GM10266 (cell line): Measurements from ENCODE around the gene GPR34.

Experiments used
- DNase-seq: peaks from one replicate; pipeline ENCODE4 v3.0.0; 2012; ENCODE audit errors: extremely low spot score
- CTCF ChIP-seq: IDR thresholded peaks from 2 replicates; pipeline ENCODE4 v1.5.1; 2012; ENCODE audit warnings: mild to moderate bottlenecking, low read depth; ENCODE audit not compliant: control insufficient read depth, insufficient read depth; ENCODE audit errors: missing control alignments

The GPR34 gene

GRCh38 chrX:41693024-41693423 is 4.3 kb downstream of the GPR34 start:
- DNase-seq, result no peak
- no peak for TF ChIP-seq CTCF

- no peak for TF ChIP-seq CTCF
These were observed 6.7 kb downstream of the GPR34 start for GRCh38 chrX:41695426-41695825.

GRCh38 chrX:41703574-41704029 is 14.8 kb downstream of the GPR34 start:
- DNase-seq, result no peak

More at GRCh38 chrX:41695426-41695825, 6.7 kb downstream of the GPR34 start:
- DNase-seq, result no peak

GRCh38 chrX:41705042-41705441 is 16.3 kb downstream of the GPR34 start:
- no peak for DNase-seq
- TF ChIP-seq CTCF, result no peak

More at GRCh38 chrX:41703574-41704029, 14.8 kb downstream of the GPR34 start:
- no peak for TF ChIP-seq CTCF

GRCh38 chrX:41705680-41706374 is 17.1 kb downstream of the GPR34 start:
- peak; percentile 2 for DNase-seq
- TF ChIP-seq CTCF, result no peak

- TF ChIP-seq CTCF, result no peak
- no peak for DNase-seq
These were observed 18.4 kb downstream of the GPR34 start for GRCh38 chrX:41707218-41707617.

- no peak for DNase-seq
- no peak for TF ChIP-seq CTCF
These were observed 19.7 kb downstream of the GPR34 start for GRCh38 chrX:41708486-41708885.
